CD14-positive monocyte (primary cell): ENCODE data around the gene RNF167. TPM values are rescaled to one million over a fixed set of nuclear protein-coding genes. Genes with fewer than 3 reads are reported as not detected.

Experiments
- DNase-seq, 3 donors: peaks; one replicate each; pipeline ENCODE4 v3.0.0-alpha.2; 2011 to 2022
- H2AFZ ChIP-seq: 2 replicates; pipeline ENCODE4 v1.6.0; 2012; ENCODE audit warnings: mild to moderate bottlenecking, low read depth, low read length, inconsistent platforms; ENCODE audit not compliant: insufficient read depth, poor library complexity, severe bottlenecking
- H3K27ac ChIP-seq, 2 donors: 1 replicate in 1 of 2; 2 replicates in 1 of 2; pipeline ENCODE4 v1.5.1; 2012 to 2013; ENCODE audit warnings: low read length in 2 of 2, control low read depth in 1 of 2, inconsistent platforms in 1 of 2, low read depth in 1 of 2, mild to moderate bottlenecking in 1 of 2
- H3K27me3 ChIP-seq, 2 donors: one replicate each; pipeline versions ENCODE4 v1.6.0 to v1.6.1; 2011 to 2013; ENCODE audit warnings: low read length in 2 of 2; ENCODE audit not compliant: control insufficient read depth in 2 of 2, insufficient read depth in 2 of 2
- H3K36me3 ChIP-seq, 2 donors: replicated peaks in 1 of 2; 1 replicate in 1 of 2; 2 replicates in 1 of 2; pipeline versions ENCODE4 v1.5.1 to v1.6.1; 2012 to 2013; ENCODE audit warnings: low read length in 2 of 2, control low read depth in 1 of 2, inconsistent platforms in 1 of 2, mild to moderate bottlenecking in 1 of 2; ENCODE audit not compliant: insufficient read depth in 2 of 2, control insufficient read depth in 1 of 2
- H3K4me1 ChIP-seq, 2 donors: 1 replicate in 1 of 2; 2 replicates in 1 of 2; pipeline versions ENCODE4 v1.5.1 to v1.6.1; 2012 to 2013; ENCODE audit warnings: low read length in 2 of 2, control low read depth in 1 of 2, inconsistent platforms in 1 of 2, mild to moderate bottlenecking in 1 of 2, moderate library complexity in 1 of 2; ENCODE audit not compliant: insufficient read depth in 2 of 2, control insufficient read depth in 1 of 2
- H3K4me2 ChIP-seq: replicated peaks from 2 replicates; pipeline ENCODE3; 2012; ENCODE audit warnings: low read length, moderate library complexity, mild to moderate bottlenecking; ENCODE audit not compliant: poor library complexity, severe bottlenecking; ENCODE audit errors: extremely low read depth
- H3K4me3 ChIP-seq, 3 experiments: fragments of 200-600 bp in 1 of 3; sonication (generic) in 1 of 3; replicated peaks in 1 of 3; 1 replicate in 2 of 3; 2 replicates in 1 of 3; pipeline ENCODE4 v1.5.1; 2011 to 2013; ENCODE audit warnings: low read length in 3 of 3, mild to moderate bottlenecking in 3 of 3, control low read depth in 2 of 3, low read depth in 2 of 3, inconsistent platforms in 1 of 3, moderate library complexity in 1 of 3
- H3K79me2 ChIP-seq: 2 replicates; pipeline ENCODE4 v1.6.0; 2012; ENCODE audit warnings: mild to moderate bottlenecking, control low read depth, inconsistent platforms, low read length, moderate library complexity; ENCODE audit not compliant: insufficient read depth
- H3K9ac ChIP-seq: 2 replicates; pipeline ENCODE4 v1.6.0; 2017; ENCODE audit warnings: low read length, mild to moderate bottlenecking; ENCODE audit not compliant: insufficient read depth, poor library complexity, severe bottlenecking
- H3K9me3 ChIP-seq, 2 donors: replicated peaks in 1 of 2; 1 replicate in 1 of 2; 2 replicates in 1 of 2; pipeline versions ENCODE4 v1.5.1 to v1.6.1; 2012 to 2013; ENCODE audit warnings: low read length in 2 of 2, control low read depth in 1 of 2; ENCODE audit not compliant: control insufficient read depth in 1 of 2, insufficient read depth in 1 of 2
- H4K20me1 ChIP-seq: 2 replicates; pipeline ENCODE4 v1.6.0; 2012; ENCODE audit warnings: mild to moderate bottlenecking, low read length, control low read depth, moderate library complexity; ENCODE audit not compliant: insufficient read depth
- H3K27ac Mint-ChIP-seq, 7 donors: one replicate each; pipeline ENCODE4 v1.8.0; 2020; ENCODE audit warnings: mild to moderate bottlenecking in 7 of 7, mixed read lengths in 7 of 7, moderate library complexity in 6 of 7, inconsistent platforms in 2 of 7
- H3K27me3 Mint-ChIP-seq, 3 donors: one replicate each; pipeline ENCODE4 v1.8.0; 2021 to 2022; ENCODE audit warnings: low read depth in 3 of 3, mild to moderate bottlenecking in 3 of 3, mixed read lengths in 3 of 3, moderate library complexity in 3 of 3, inconsistent platforms in 1 of 3
- H3K36me3 Mint-ChIP-seq, 2 donors: one replicate each; pipeline ENCODE4 v1.8.0; 2020; ENCODE audit warnings: mixed read lengths in 2 of 2, inconsistent platforms in 1 of 2, mild to moderate bottlenecking in 1 of 2
- H3K4me1 Mint-ChIP-seq: one replicate; pipeline ENCODE4 v1.8.0; 2020; ENCODE audit warnings: mild to moderate bottlenecking, mixed read lengths
- H3K4me3 Mint-ChIP-seq, 2 donors: one replicate each; pipeline ENCODE4 v1.8.0; 2020; ENCODE audit warnings: mild to moderate bottlenecking in 2 of 2, mixed read lengths in 2 of 2, moderate library complexity in 1 of 2
- H3K9me3 Mint-ChIP-seq, 7 donors: one replicate each; pipeline ENCODE4 v1.8.0; 2020 to 2022; ENCODE audit warnings: mixed read lengths in 7 of 7, mild to moderate bottlenecking in 6 of 7, moderate library complexity in 6 of 7, inconsistent platforms in 2 of 7
- WGBS: methylation state at CpG from one replicate; pipeline ENCODE4 v1.1.5; 2013; ENCODE audit warnings: missing lambda C conversion rate; ENCODE audit not compliant: insufficient coverage; 5-methylcytosine and 5-hydroxymethylcytosine counted together
- intact Hi-C, 2 donors: fragments of 100-400 bp; cut with micrococcal nuclease; formaldehyde crosslinking; loops; one replicate each; pipeline versions ENCODE4 v1.15.0 to v1.15.1; 2023
- polyA plus RNA-seq, 3 donors: library from polyadenylated mRNA; depleted of rRNA in 1 of 3; unstranded in 2 of 3; stranded (reverse) in 1 of 3; fragments of 300-500 nt in 2 of 3; fragments of >200 nt in 1 of 3; fragmentation: Illumina TruSeq in 2 of 3; gene quantifications; 1 replicate in 2 of 3; 2 replicates in 1 of 3; pipeline ENCODE4 v1.2.3, GENCODE V29; 2012 to 2021
- TF ChIP-seq, protein P1 (sequence below): fragments of 200-600 bp; IDR thresholded peaks from one replicate; pipeline ENCODE4 v1.8.0; 2022; ENCODE audit warnings: antibody characterized with exemption, mild to moderate bottlenecking

RNF167 gene
- polyA plus RNA-seq, 3 donors, result 17.2 to 105 (median 20.6) TPM

DNA sequence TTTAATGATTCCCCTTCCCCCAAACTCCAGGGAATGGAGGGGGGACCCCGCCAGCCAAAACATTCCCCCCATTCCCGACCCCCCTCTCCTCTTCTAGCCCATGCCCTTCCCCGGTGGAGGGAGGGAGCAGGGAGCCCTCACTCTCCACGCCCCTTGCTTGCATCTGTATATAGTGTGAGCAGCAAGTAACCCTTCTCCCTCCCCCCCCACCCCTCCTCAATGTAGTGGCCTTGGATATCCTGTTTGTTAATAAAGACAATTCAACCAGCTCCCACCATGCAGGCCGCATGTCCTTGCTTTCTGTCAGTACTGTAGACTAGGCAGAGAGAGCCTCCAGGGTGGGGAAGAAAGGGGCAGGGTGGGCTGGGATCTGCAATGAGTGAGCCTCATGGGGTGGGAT, 42.3 kb upstream of the RNF167 start:
- H3K27me3 Mint-ChIP-seq, result peaks cover 35 to 48% (median 39%) of the 10 kb centered on the region in 3 donors
- Histone ChIP-seq H3K36me3 (peaks cover 48 to 50% of the 10 kb centered on the region in 2 donors), H3K4me3 (no peak overlapping the region), H3K27me3 (peaks cover 0 to 26% of the 10 kb centered on the region in 2 donors), H3K27ac (no peak overlapping the region), H4K20me1 (no peaks in the 10 kb centered on the region), H3K9me3 (no peaks in the 10 kb centered on the region), H2AFZ (no peak overlapping the region), H3K9ac (no peak overlapping the region), H3K4me2 (no peak overlapping the region), H3K4me1 (peaks cover 39 to 43% of the 10 kb centered on the region in 2 donors), H3K79me2 (no peaks in the 10 kb centered on the region)
- TF ChIP-seq, protein P1, sequence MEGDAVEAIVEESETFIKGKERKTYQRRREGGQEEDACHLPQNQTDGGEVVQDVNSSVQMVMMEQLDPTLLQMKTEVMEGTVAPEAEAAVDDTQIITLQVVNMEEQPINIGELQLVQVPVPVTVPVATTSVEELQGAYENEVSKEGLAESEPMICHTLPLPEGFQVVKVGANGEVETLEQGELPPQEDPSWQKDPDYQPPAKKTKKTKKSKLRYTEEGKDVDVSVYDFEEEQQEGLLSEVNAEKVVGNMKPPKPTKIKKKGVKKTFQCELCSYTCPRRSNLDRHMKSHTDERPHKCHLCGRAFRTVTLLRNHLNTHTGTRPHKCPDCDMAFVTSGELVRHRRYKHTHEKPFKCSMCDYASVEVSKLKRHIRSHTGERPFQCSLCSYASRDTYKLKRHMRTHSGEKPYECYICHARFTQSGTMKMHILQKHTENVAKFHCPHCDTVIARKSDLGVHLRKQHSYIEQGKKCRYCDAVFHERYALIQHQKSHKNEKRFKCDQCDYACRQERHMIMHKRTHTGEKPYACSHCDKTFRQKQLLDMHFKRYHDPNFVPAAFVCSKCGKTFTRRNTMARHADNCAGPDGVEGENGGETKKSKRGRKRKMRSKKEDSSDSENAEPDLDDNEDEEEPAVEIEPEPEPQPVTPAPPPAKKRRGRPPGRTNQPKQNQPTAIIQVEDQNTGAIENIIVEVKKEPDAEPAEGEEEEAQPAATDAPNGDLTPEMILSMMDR, result no peak
- H3K9me3 Mint-ChIP-seq, result peaks cover 0 to 12% (median 4%) of the 10 kb centered on the region in 7 donors
- intact Hi-C loops, result no loop called here
- H3K36me3 Mint-ChIP-seq, result peaks cover 55 to 56% of the 10 kb centered on the region in 2 donors
- H3K27ac Mint-ChIP-seq, result peak overlapping the region in 3 of 7 donors; percentile 20 to 92 (median 84)
- peak in 1 of 3 donors; percentile 3 for DNase-seq
- peaks cover 36% of the 10 kb centered on the region for H3K4me1 Mint-ChIP-seq
- no CpG with 5 or more reads among the region's 5 CpGs for WGBS
- peak overlapping the region in 1 of 2 donors; percentile 91 for H3K4me3 Mint-ChIP-seq

DNA sequence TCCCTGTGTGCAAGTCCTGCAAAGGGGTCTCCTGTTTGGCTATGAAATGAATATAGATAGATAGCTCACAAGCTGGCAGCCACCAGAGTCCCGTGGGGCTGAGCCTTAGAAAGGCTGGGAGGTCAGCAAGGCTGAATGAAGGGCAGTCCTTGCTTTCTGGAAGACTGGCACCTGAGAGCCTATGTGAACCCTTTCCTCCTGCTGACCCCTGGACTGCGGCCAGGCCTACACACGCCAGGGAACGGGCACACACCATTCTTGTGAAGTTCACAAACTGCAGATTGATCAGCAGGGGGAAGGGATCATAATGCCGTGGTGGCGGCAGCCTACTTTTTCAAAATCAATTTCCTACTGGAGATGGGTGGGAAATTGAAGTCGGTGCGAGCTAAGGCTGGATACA, 41.7 kb upstream of the RNF167 start:
- intact Hi-C loops, result no loop called here
- Mint-ChIP-seq H3K27ac (peak overlapping the region in 6 of 7 donors; percentile 46 to 92 (median 80)), H3K4me1 (peaks cover 41% of the 10 kb centered on the region), H3K36me3 (peaks cover 49 to 50% of the 10 kb centered on the region in 2 donors), H3K4me3 (peak overlapping the region; percentile 78 to 91), H3K9me3 (peaks cover 0 to 12% (median 4%) of the 10 kb centered on the region in 7 donors), H3K27me3 (peaks cover 40 to 52% (median 43%) of the 10 kb centered on the region in 3 donors)
- peaks cover 0 to 26% of the 10 kb centered on the region in 2 donors for H3K27me3 ChIP-seq
- no peak overlapping the region for H2AFZ ChIP-seq
- H3K27ac ChIP-seq, result no peak overlapping the region
- H3K9me3 ChIP-seq, result no peaks in the 10 kb centered on the region
- no peaks in the 10 kb centered on the region for H3K79me2 ChIP-seq
- H3K4me2 ChIP-seq, result peak overlapping the region; percentile 89
- WGBS, result 89% methylated on average over 2 of the region's 8 CpGs
- H3K4me1 ChIP-seq, result peaks cover 45 to 49% of the 10 kb centered on the region in 2 donors
- TF ChIP-seq, protein P1, result no peak
- peaks cover 42 to 44% of the 10 kb centered on the region in 2 donors for H3K36me3 ChIP-seq
- H3K9ac ChIP-seq, result peak overlapping the region; percentile 65
- H4K20me1 ChIP-seq, result no peaks in the 10 kb centered on the region
- peak in 1 of 3 donors; percentile 4 for DNase-seq
- peak overlapping the region in 1 of 3 experiments; percentile 83 for H3K4me3 ChIP-seq
